IgD-negative memory B cell (primary cell): ENCODE data around the gene COL17A1. TPM values are rescaled to one million over a fixed set of nuclear protein-coding genes. Genes with fewer than 3 reads are reported as not detected.
A peak's percentile ranks its signal among the peaks of the same experiment; 100 is the strongest.

Source experiments
- H3K27ac Mint-ChIP-seq, 3 donors: one replicate each; pipeline ENCODE4 v1.8.0; 2020 to 2022; ENCODE audit warnings: mild to moderate bottlenecking in 3 of 3, mixed read lengths in 3 of 3, moderate library complexity in 1 of 3
- H3K27me3 Mint-ChIP-seq: one replicate; pipeline ENCODE4 v1.8.0; 2021; ENCODE audit warnings: mixed read lengths
- H3K36me3 Mint-ChIP-seq: one replicate; pipeline ENCODE4 v1.8.0; 2020; ENCODE audit warnings: mild to moderate bottlenecking, mixed read lengths
- H3K4me1 Mint-ChIP-seq, 3 donors: one replicate each; pipeline ENCODE4 v1.8.0; 2020 to 2022; ENCODE audit warnings: mixed read lengths in 3 of 3, mild to moderate bottlenecking in 1 of 3
- H3K4me3 Mint-ChIP-seq, 4 donors: one replicate each; pipeline ENCODE4 v1.8.0; 2020 to 2022; ENCODE audit warnings: mild to moderate bottlenecking in 4 of 4, mixed read lengths in 4 of 4, moderate library complexity in 3 of 4
- H3K9me3 Mint-ChIP-seq, 3 donors: one replicate each; pipeline ENCODE4 v1.8.0; 2020 to 2021; ENCODE audit warnings: mixed read lengths in 3 of 3, mild to moderate bottlenecking in 1 of 3
- polyA plus RNA-seq: library from polyadenylated mRNA; unstranded; fragments of 300-500 nt; fragmentation: Illumina TruSeq; gene quantifications from one replicate; pipeline ENCODE4 v1.2.3, GENCODE V29; 2021

The COL17A1 gene
- polyA plus RNA-seq, 1 donor from 2014 or later: not detected

- peaks cover 0 to 2% (median 0%) of the 10 kb centered on the region in 3 donors for H3K9me3 Mint-ChIP-seq
- H3K4me1 Mint-ChIP-seq: peaks cover 0 to 3% (median 0%) of the 10 kb centered on the region in 3 donors
- H3K27ac Mint-ChIP-seq: peak overlapping the region in 1 of 3 donors; percentile 6
- H3K27me3 Mint-ChIP-seq: peaks cover 2% of the 10 kb centered on the region
- no peak overlapping the region for H3K4me3 Mint-ChIP-seq
- peaks cover 8% of the 10 kb centered on the region for H3K36me3 Mint-ChIP-seq
Measured at GRCh38 chr10:104036069-104036384, 49.7 kb downstream of the COL17A1 start.

GRCh38 chr10:104035194-104036068 is 50.2 kb downstream of the COL17A1 start:
- Mint-ChIP-seq H3K4me1 (peaks cover 0 to 3% (median 0%) of the 10 kb centered on the region in 3 donors), H3K4me3 (no peak overlapping the region), H3K9me3 (peaks cover 0 to 2% (median 0%) of the 10 kb centered on the region in 3 donors), H3K27ac (peak overlapping the region in 1 of 3 donors; percentile 6), H3K36me3 (peaks cover 9% of the 10 kb centered on the region), H3K27me3 (no peaks in the 10 kb centered on the region)

GRCh38 chr10:104034401-104035193 is 51.1 kb downstream of the COL17A1 start:
- Mint-ChIP-seq H3K4me1 (peaks cover 0 to 3% (median 0%) of the 10 kb centered on the region in 3 donors), H3K36me3 (peaks cover 8% of the 10 kb centered on the region), H3K27ac (no peak overlapping the region), H3K4me3 (no peak overlapping the region), H3K27me3 (no peaks in the 10 kb centered on the region), H3K9me3 (peaks cover 0 to 2% (median 0%) of the 10 kb centered on the region in 3 donors)

- H3K4me1 Mint-ChIP-seq: peaks cover 0 to 3% (median 0%) of the 10 kb centered on the region in 3 donors
- H3K36me3 Mint-ChIP-seq: peaks cover 8% of the 10 kb centered on the region
- H3K27ac Mint-ChIP-seq: no peak overlapping the region
- no peaks in the 10 kb centered on the region for H3K27me3 Mint-ChIP-seq
- no peak overlapping the region for H3K4me3 Mint-ChIP-seq
- no peaks in the 10 kb centered on the region for H3K9me3 Mint-ChIP-seq
Measured at GRCh38 chr10:104033966-104034365, 51.7 kb downstream of the COL17A1 start.

GRCh38 chr10:104033401-104033930 is 52.2 kb downstream of the COL17A1 start:
- no peaks in the 10 kb centered on the region for H3K9me3 Mint-ChIP-seq
- no peaks in the 10 kb centered on the region for H3K27me3 Mint-ChIP-seq
- peaks cover 0 to 3% (median 0%) of the 10 kb centered on the region in 3 donors for H3K4me1 Mint-ChIP-seq
- H3K36me3 Mint-ChIP-seq: peaks cover 8% of the 10 kb centered on the region
- H3K4me3 Mint-ChIP-seq: no peak overlapping the region
- no peak overlapping the region for H3K27ac Mint-ChIP-seq

- no peaks in the 10 kb centered on the region for H3K27me3 Mint-ChIP-seq
- no peaks in the 10 kb centered on the region for H3K9me3 Mint-ChIP-seq
- H3K27ac Mint-ChIP-seq: peak overlapping the region in 1 of 3 donors; percentile 3
- peaks cover 8% of the 10 kb centered on the region for H3K36me3 Mint-ChIP-seq
- no peak overlapping the region for H3K4me3 Mint-ChIP-seq
- H3K4me1 Mint-ChIP-seq: peaks cover 0 to 3% (median 0%) of the 10 kb centered on the region in 3 donors
Measured at GRCh38 chr10:104032144-104032775, 53.4 kb downstream of the COL17A1 start.

- Mint-ChIP-seq H3K4me1 (peaks cover 0 to 3% (median 0%) of the 10 kb centered on the region in 3 donors), H3K4me3 (no peak overlapping the region), H3K36me3 (peaks cover 8% of the 10 kb centered on the region), H3K27me3 (no peaks in the 10 kb centered on the region), H3K27ac (peak overlapping the region in 1 of 3 donors; percentile 59), H3K9me3 (no peaks in the 10 kb centered on the region)
Measured at GRCh38 chr10:104031631-104032030, 54.0 kb downstream of the COL17A1 start.

GRCh38 chr10:104029521-104029860 is 56.2 kb downstream of the COL17A1 start:
- Mint-ChIP-seq H3K36me3 (peaks cover 8% of the 10 kb centered on the region), H3K27me3 (no peaks in the 10 kb centered on the region), H3K9me3 (no peaks in the 10 kb centered on the region), H3K4me1 (peaks cover 0 to 3% (median 0%) of the 10 kb centered on the region in 3 donors), H3K27ac (no peak overlapping the region), H3K4me3 (no peak overlapping the region)

- no peak overlapping the region for H3K27ac Mint-ChIP-seq
- H3K36me3 Mint-ChIP-seq: peaks cover 8% of the 10 kb centered on the region
- no peaks in the 10 kb centered on the region for H3K27me3 Mint-ChIP-seq
- H3K4me3 Mint-ChIP-seq: no peak overlapping the region
- no peaks in the 10 kb centered on the region for H3K9me3 Mint-ChIP-seq
- peaks cover 0 to 2% (median 0%) of the 10 kb centered on the region in 3 donors for H3K4me1 Mint-ChIP-seq
Measured at GRCh38 chr10:104028823-104029520, 56.7 kb downstream of the COL17A1 start.

- Mint-ChIP-seq H3K36me3 (peaks cover 8% of the 10 kb centered on the region), H3K27me3 (no peaks in the 10 kb centered on the region), H3K4me3 (no peak overlapping the region), H3K27ac (no peak overlapping the region), H3K4me1 (no peaks in the 10 kb centered on the region), H3K9me3 (no peaks in the 10 kb centered on the region)
Measured at GRCh38 chr10:104028146-104028545, 57.5 kb downstream of the COL17A1 start.

GRCh38 chr10:104026762-104027161 is 58.9 kb downstream of the COL17A1 start:
- Mint-ChIP-seq H3K4me1 (no peaks in the 10 kb centered on the region), H3K27ac (no peak overlapping the region), H3K9me3 (no peaks in the 10 kb centered on the region), H3K36me3 (peaks cover 13% of the 10 kb centered on the region), H3K4me3 (no peak overlapping the region), H3K27me3 (no peaks in the 10 kb centered on the region)

GRCh38 chr10:104025524-104025923 is 60.2 kb downstream of the COL17A1 start:
- H3K27me3 Mint-ChIP-seq: no peaks in the 10 kb centered on the region
- H3K4me1 Mint-ChIP-seq: no peaks in the 10 kb centered on the region
- peaks cover 12% of the 10 kb centered on the region for H3K36me3 Mint-ChIP-seq
- H3K4me3 Mint-ChIP-seq: no peak overlapping the region
- H3K9me3 Mint-ChIP-seq: no peaks in the 10 kb centered on the region
- H3K27ac Mint-ChIP-seq: no peak overlapping the region

- H3K9me3 Mint-ChIP-seq: no peaks in the 10 kb centered on the region
- H3K27me3 Mint-ChIP-seq: no peaks in the 10 kb centered on the region
- H3K36me3 Mint-ChIP-seq: peaks cover 19% of the 10 kb centered on the region
- H3K27ac Mint-ChIP-seq: no peak overlapping the region
- no peaks in the 10 kb centered on the region for H3K4me1 Mint-ChIP-seq
- no peak overlapping the region for H3K4me3 Mint-ChIP-seq
Measured at GRCh38 chr10:104022026-104022425, 63.7 kb downstream of the COL17A1 start.

- Mint-ChIP-seq H3K4me3 (no peak overlapping the region), H3K27ac (no peak overlapping the region), H3K4me1 (no peaks in the 10 kb centered on the region), H3K9me3 (no peaks in the 10 kb centered on the region), H3K27me3 (no peaks in the 10 kb centered on the region), H3K36me3 (peaks cover 19% of the 10 kb centered on the region)
Measured at GRCh38 chr10:104021246-104021645, 64.4 kb downstream of the COL17A1 start.
